OCI-LY3 (cell line): Measurements from ENCODE around the gene TMPRSS5.

ENCODE experiments used
- EZH2phosphoT487 ChIP-seq: fragments of 200-600 bp; shearing (Covaris generic); IDR thresholded peaks from 2 replicates; pipeline ENCODE4 v1.6.1; 2018; ENCODE audit warnings: antibody characterized with exemption, mixed run types, low read depth
- TF ChIP-seq, protein P1 (sequence below): fragments of 200-600, 300-600 bp; sonication (generic); IDR thresholded peaks from 2 replicates; pipeline ENCODE4 v1.5.1; 2014; ENCODE audit warnings: antibody characterized with exemption, low read length, low read depth

DNA sequence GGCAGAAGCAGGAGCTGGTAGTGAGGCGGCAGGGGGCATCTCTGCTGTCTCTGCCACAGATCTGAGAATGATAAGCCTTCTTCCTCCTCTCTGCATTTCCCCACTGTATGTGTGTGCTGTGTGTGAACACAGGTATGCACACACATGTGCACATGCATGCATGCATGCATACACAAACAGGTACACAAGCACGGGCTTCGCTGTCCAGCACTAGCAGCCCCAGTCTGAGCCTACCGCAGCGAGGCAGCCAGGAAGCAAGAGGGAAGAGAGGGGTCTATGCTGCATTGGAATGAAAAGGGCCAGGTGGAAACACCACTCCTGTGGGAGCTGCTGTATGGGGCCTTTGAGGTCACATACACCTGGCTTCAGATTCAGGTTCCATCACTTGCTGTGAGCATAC lies 62.4 kb downstream of the TMPRSS5 start:
- TF ChIP-seq, protein P1, sequence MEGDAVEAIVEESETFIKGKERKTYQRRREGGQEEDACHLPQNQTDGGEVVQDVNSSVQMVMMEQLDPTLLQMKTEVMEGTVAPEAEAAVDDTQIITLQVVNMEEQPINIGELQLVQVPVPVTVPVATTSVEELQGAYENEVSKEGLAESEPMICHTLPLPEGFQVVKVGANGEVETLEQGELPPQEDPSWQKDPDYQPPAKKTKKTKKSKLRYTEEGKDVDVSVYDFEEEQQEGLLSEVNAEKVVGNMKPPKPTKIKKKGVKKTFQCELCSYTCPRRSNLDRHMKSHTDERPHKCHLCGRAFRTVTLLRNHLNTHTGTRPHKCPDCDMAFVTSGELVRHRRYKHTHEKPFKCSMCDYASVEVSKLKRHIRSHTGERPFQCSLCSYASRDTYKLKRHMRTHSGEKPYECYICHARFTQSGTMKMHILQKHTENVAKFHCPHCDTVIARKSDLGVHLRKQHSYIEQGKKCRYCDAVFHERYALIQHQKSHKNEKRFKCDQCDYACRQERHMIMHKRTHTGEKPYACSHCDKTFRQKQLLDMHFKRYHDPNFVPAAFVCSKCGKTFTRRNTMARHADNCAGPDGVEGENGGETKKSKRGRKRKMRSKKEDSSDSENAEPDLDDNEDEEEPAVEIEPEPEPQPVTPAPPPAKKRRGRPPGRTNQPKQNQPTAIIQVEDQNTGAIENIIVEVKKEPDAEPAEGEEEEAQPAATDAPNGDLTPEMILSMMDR, result no peak
- no peak for TF ChIP-seq EZH2phosphoT487
